ENCODE results near the gene FBP2. TPM values are rescaled to one million over a fixed set of nuclear protein-coding genes. Genes with fewer than 3 reads are reported as not detected.

FBP2 gene
- total RNA-seq, 1 donor from 2014 or later, result not detected

DNA sequence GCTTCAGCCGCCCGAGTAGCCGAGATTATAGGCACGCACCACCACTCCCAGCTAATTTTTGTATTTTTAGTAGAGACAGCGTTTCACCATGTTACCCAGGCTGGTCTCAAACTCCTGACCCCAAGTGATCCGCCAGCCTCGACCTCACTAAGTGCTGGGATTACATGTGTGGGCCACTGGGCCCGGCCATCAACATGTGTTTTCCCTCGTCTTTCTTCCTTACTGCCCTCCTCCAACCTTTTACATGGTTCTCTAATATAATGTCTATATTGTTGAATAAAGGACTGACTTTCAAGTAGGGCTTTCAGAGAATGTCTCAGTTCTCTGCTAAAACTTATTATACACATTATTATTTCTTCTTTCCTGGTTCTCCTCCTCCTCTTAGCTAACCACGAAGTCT lies 60.0 kb downstream of the FBP2 start:
- Mint-ChIP-seq H3K4me3 (ENCODE audit: low read depth) (no peak overlapping the region), H3K4me1 (ENCODE audit: low read depth) (peaks cover 10% of the 10 kb centered on the region), H3K9me3 (ENCODE audit: low read depth) (peaks cover 5% of the 10 kb centered on the region), H3K27ac (peak overlapping the region; percentile 38), H3K36me3 (ENCODE audit: insufficient read depth) (peaks cover 1% of the 10 kb centered on the region), H3K27me3 (no peaks in the 10 kb centered on the region)
- DNase-seq (ENCODE audit: low spot score, unreplicated experiment), result no peak
- no peak for TF ChIP-seq CTCF (IDR thresholded peaks at IDR 0.05; ENCODE audit: unreplicated experiment)

DNA sequence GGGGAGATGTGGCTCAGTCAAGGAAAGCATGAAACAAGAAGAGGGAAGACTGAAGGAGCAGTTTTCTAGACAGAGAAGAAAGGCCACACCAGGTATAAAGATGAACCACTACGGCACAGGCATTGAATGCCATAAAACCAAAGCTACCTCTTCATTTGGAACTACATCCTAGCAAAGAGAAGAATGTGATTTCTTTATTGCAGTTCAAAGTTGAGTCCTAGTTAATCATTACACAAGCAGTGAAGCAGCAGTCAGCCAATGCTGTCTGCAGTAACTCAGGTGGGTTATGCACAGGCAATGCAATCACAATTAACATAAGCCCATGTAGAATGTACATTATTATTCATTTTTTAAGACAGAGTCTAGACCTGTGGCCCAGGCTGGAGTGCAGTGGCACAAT lies 60.5 kb downstream of the FBP2 start:
- Mint-ChIP-seq H3K9me3 (ENCODE audit: low read depth) (peaks cover 5% of the 10 kb centered on the region), H3K4me3 (ENCODE audit: low read depth) (no peak overlapping the region), H3K4me1 (ENCODE audit: low read depth) (peaks cover 10% of the 10 kb centered on the region), H3K27ac (no peak overlapping the region), H3K27me3 (no peaks in the 10 kb centered on the region), H3K36me3 (ENCODE audit: insufficient read depth) (peaks cover 1% of the 10 kb centered on the region)
- no peak for DNase-seq (ENCODE audit: low spot score, unreplicated experiment)
- no peak for TF ChIP-seq CTCF (IDR thresholded peaks at IDR 0.05; ENCODE audit: unreplicated experiment)

DNA sequence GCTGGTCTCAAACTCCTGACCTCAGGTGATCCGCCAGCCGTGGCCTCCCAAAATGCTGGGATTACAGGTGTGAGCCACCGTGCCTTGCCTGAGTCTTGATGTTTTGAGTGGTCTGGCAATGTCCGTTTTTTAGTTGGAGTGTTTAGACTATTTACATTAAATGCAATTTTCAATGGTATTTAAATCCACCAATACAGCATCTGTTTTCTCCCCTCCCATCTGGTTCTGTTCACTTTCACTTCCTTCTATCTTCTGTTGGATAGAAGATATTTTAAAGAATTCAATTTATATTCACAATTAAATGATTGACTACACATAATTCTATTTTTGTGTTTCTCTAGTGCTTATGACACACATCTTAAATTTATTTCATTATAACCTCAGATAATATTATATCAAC lies 64.7 kb downstream of the FBP2 start:
- Mint-ChIP-seq H3K9me3 (ENCODE audit: low read depth) (peaks cover 5% of the 10 kb centered on the region), H3K27me3 (no peaks in the 10 kb centered on the region), H3K4me3 (ENCODE audit: low read depth) (no peak overlapping the region), H3K36me3 (ENCODE audit: insufficient read depth) (peaks cover 1% of the 10 kb centered on the region), H3K4me1 (ENCODE audit: low read depth) (peaks cover 9% of the 10 kb centered on the region), H3K27ac (no peak overlapping the region)
- DNase-seq (ENCODE audit: low spot score, unreplicated experiment), result no peak
- no peak for TF ChIP-seq CTCF (IDR thresholded peaks at IDR 0.05; ENCODE audit: unreplicated experiment)

DNA sequence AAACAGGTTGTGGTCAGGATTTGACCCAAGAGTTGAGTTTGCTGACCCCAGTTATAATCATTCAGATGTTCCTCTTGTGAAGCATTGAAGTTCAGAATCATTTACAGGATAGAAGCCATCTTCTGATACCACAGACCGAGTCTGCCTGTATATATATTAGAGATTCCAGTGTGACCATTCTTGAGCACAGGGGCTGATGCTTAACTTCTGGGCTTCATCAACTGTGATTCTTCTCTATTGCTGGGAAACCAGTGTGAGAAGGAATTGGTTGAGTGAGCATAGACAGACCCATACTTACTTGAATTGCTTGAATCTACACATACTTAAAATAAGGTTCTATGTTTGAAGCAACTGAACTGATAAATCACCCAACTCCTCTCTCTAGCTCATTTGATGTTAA lies 66.7 kb downstream of the FBP2 start:
- Mint-ChIP-seq H3K36me3 (ENCODE audit: insufficient read depth) (peaks cover 2% of the 10 kb centered on the region), H3K27me3 (no peaks in the 10 kb centered on the region), H3K9me3 (ENCODE audit: low read depth) (peaks cover 3% of the 10 kb centered on the region), H3K27ac (no peak overlapping the region), H3K4me3 (ENCODE audit: low read depth) (no peak overlapping the region), H3K4me1 (ENCODE audit: low read depth) (no peaks in the 10 kb centered on the region)
- DNase-seq (ENCODE audit: low spot score, unreplicated experiment), result no peak
- no peak for TF ChIP-seq CTCF (IDR thresholded peaks at IDR 0.05; ENCODE audit: unreplicated experiment)

- TF ChIP-seq CTCF (IDR thresholded peaks at IDR 0.05; ENCODE audit: unreplicated experiment), result no peak
- H3K27ac Mint-ChIP-seq, result no peak overlapping the region
- no peak overlapping the region for H3K4me3 Mint-ChIP-seq (ENCODE audit: low read depth)
- no peaks in the 10 kb centered on the region for H3K27me3 Mint-ChIP-seq
- H3K4me1 Mint-ChIP-seq (ENCODE audit: low read depth), result no peaks in the 10 kb centered on the region
- DNase-seq (ENCODE audit: low spot score, unreplicated experiment), result no peak
- no peaks in the 10 kb centered on the region for H3K9me3 Mint-ChIP-seq (ENCODE audit: low read depth)
- H3K36me3 Mint-ChIP-seq (ENCODE audit: insufficient read depth), result peaks cover 2% of the 10 kb centered on the region
Measured at GRCh38 chr9:94526271-94526670, 67.4 kb downstream of the FBP2 start.
